ENCODE data around the gene ASCC1. TPM values are rescaled to one million over a fixed set of nuclear protein-coding genes. Genes with fewer than 3 reads are reported as not detected.

The ASCC1 gene
- total and polyA plus RNA-seq, 2 experiments from 2014 or later: 31.8 to 38.7 TPM

DNA sequence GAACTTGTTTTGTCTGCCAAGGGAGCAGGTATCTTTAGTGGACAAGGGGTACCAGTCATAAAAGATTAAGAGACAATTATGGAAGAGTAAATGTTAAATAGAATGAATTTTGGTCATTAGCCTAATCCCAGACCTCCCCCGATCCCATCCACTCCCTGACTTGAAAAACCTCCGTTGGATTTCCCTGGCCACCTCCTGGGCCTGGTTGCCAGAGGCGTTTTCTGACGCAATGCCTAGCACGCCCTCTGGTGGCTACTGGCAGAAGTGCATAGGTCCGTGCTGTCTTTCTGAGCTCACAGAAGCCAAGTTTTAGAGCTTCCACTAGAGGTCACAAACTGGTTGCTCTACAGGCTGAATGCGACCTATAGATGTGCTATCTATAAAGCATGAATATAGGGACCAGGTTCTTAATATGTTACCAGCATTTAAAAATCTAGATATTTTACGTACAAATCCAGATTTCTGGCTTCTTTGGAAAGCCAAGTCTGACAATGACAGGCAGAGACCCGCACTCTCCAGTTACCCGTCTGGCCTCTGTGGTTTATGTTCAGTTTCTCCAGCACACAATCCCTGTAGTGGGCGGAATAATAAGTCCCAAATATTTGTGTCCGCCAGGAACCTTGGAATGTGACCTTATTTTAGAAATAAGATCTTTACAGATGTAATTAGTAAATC lies 167.5 kb downstream of the ASCC1 start:
- no peaks in the 10 kb centered on the region for H3K36me3 ChIP-seq (replicated peaks; ENCODE audit: insufficient read depth, low read depth)
- no peaks in the 10 kb centered on the region for H3K79me2 ChIP-seq
- H3K4me2 ChIP-seq: no peak overlapping the region
- 31% methylated on average over 12 of the region's 12 CpGs for WGBS (ENCODE audit: low lambda C conversion rate, missing lambda C conversion rate)
- no peaks in the 10 kb centered on the region for H3K27me3 ChIP-seq
- DNase-seq (ENCODE audit: low spot score): peak; percentile 94
- H3K27ac ChIP-seq: no peak overlapping the region
- no peaks in the 10 kb centered on the region for H4K20me1 ChIP-seq (ENCODE audit: insufficient read depth, poor library complexity, severe bottlenecking)
- H3K9me2 ChIP-seq (replicated peaks; ENCODE audit: insufficient read depth): no peaks in the 10 kb centered on the region
- no peak overlapping the region for H3K4me3 ChIP-seq
- H3K4me1 ChIP-seq (ENCODE audit: insufficient read depth): peaks cover 17% of the 10 kb centered on the region
- no peak overlapping the region for H2AFZ ChIP-seq
- TF ChIP-seq EZH2 (IDR thresholded peaks at IDR 0.05; ENCODE audit: borderline replicate concordance): no peak
- TF ChIP-seq CTCF (IDR thresholded peaks at IDR 0.05; ENCODE audit: poor library complexity): peak; percentile 100
- TF ChIP-seq EZH2phosphoT487 (IDR thresholded peaks at IDR 0.05; ENCODE audit: low read depth, severe bottlenecking, unreplicated experiment): no peak
- H3K9me3 ChIP-seq (ENCODE audit: low read depth): no peaks in the 10 kb centered on the region

Small RNA genes within 50 kb of the gene (small RNA-seq; reads per million reads assigned to genes)
- gene RF00019: not detected
- not detected for gene RF00340

Other genes with a start within 250 kb of the ASCC1 start
- gene SPOCK2, start 127.7 kb downstream of the ASCC1 start, total RNA-seq: 3.0 and 3.2 TPM in 2 replicates
- 3.1 and 5.2 TPM in 2 replicates for gene SPOCK2, start 127.7 kb downstream of the ASCC1 start, polyA plus RNA-seq
- gene ANAPC16, start 264 bp downstream of the ASCC1 start, total RNA-seq: 109 and 117 TPM in 2 replicates
- 118 and 131 TPM in 2 replicates for gene ANAPC16, start 264 bp downstream of the ASCC1 start, polyA plus RNA-seq
- gene DDIT4, start 57.6 kb upstream of the ASCC1 start, total RNA-seq: 162 and 165 TPM in 2 replicates
- 189 and 235 TPM in 2 replicates for gene DDIT4, start 57.6 kb upstream of the ASCC1 start, polyA plus RNA-seq
- 31.0 and 33.5 TPM in 2 replicates for gene DNAJB12, start 138.6 kb upstream of the ASCC1 start, total RNA-seq
- gene DNAJB12, start 138.6 kb upstream of the ASCC1 start, polyA plus RNA-seq: 40.3 and 41.5 TPM in 2 replicates